ENCODE results near the gene WDR88. TPM values are rescaled to one million over a fixed set of nuclear protein-coding genes. Genes with fewer than 3 reads are reported as not detected.

WDR88 gene
- total and polyA plus RNA-seq, 2 of the 4 experiments (the other 2 are of a cell fraction), result not detected

DNA sequence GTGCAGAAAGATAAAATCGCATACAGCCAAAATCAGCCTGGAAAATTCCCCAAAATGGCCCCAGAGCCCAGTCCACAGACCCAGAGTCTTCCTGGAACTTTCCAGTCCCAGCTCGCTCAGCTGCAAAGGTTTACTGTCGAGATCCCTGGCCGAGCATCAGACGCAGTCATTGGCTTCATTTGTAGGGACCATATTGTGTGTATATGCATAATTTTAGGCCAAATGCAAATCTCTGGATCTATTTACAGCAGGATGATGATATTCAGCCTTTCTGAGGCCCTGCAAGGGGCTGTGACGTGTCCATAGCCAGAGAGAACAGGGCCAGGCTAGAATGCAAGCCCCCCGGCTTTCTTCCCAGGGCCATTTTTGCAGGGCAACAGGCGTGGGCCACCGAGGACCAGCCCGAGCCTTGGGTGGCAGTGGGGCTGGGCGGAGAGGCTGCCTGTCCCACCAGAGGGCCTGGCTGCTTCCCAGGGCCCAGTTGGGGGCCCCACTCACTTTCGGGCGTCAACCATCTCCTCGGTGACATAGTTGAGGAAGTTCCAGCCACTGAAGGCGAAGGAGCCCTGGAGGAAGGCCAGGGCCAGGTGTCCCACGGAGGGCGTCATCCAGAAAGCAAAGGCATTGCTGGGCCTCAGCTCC is 80.0 kb downstream of the WDR88 start:
- no peak overlapping the region for H3K18ac ChIP-seq (ENCODE audit: low read depth, low read length)
- no peak overlapping the region for H3K14ac ChIP-seq (replicated peaks; ENCODE audit: low read depth, low read length)
- BruUV-seq (replicated peaks), result no TSS peak
- no peaks in the 10 kb centered on the region for H3K9me3 ChIP-seq (ENCODE audit: control insufficient read depth, insufficient read depth, low read length)
- H3K4me1 ChIP-seq (ENCODE audit: control insufficient read depth, insufficient read depth, low read length), result no peaks in the 10 kb centered on the region
- H4K5ac ChIP-seq (ENCODE audit: low read depth, low read length), result no peak overlapping the region
- H2BK120ac ChIP-seq (ENCODE audit: low read depth, low read length), result no peak overlapping the region
- H2AK9ac ChIP-seq (replicated peaks; ENCODE audit: low read depth, low read length, poor library complexity), result no peak overlapping the region
- no peak for DNase-seq
- H2BK20ac ChIP-seq (ENCODE audit: low read depth, low read length), result no peak overlapping the region
- ChIA-PET POLR2A (ENCODE audit: unreplicated experiment) (no interaction called here), CTCF (interaction anchor here (0.5 to 1.1 kb wide), 2 partner anchors 11 to 28 kb away, joined by 3 to 4 read pairs; no protein-coding TSS in a partner anchor)
- H2AK5ac ChIP-seq (ENCODE audit: low read depth, low read length), result no peak overlapping the region
- WGBS, 2 experiments (ENCODE audit: extremely low coverage in 2 of 2, insufficient read length in 1 of 2), result 64% methylated on average over 16 of the region's 17 CpGs; no CpG with 5 or more reads in 1 of the 2 experiments
- dilution Hi-C loops (cut with HindIII; ENCODE audit: low sequenced_read_pairs, unreplicated experiment) (no loop called here), intact Hi-C loops (cut with micrococcal nuclease) (no loop called here), in situ Hi-C loops (cut with MboI; ENCODE audit: low sequenced_read_pairs) (no loop called here)
- no peak overlapping the region for H2AFZ ChIP-seq (replicated peaks; ENCODE audit: low read length, poor library complexity)
- no peak overlapping the region for H3K23ac ChIP-seq (ENCODE audit: low read depth, low read length)
- no peaks in the 10 kb centered on the region for H4K20me1 ChIP-seq (ENCODE audit: insufficient read depth, low read length)
- H3K36me3 ChIP-seq (ENCODE audit: control insufficient read depth, insufficient read depth, low read length), result no peaks in the 10 kb centered on the region; the same call in 1 of the 2 replicates
- H3K4ac ChIP-seq (ENCODE audit: low read depth, low read length), result no peak overlapping the region
- H4K91ac ChIP-seq (ENCODE audit: insufficient read depth, low read depth, low read length), result no peak overlapping the region
- TF ChIP-seq MXI1 (IDR thresholded peaks at IDR 0.05; ENCODE audit: borderline replicate concordance, low read depth, low read length) (no peak), BHLHE40 (IDR thresholded peaks at IDR 0.05; ENCODE audit: low read depth, low read length) (no peak), ELK1 (IDR thresholded peaks at IDR 0.05; ENCODE audit: borderline replicate concordance, low read depth, low read length) (no peak), SMC3 (IDR thresholded peaks at IDR 0.05; ENCODE audit: low read depth, low read length) (no peak), RAD21 (IDR thresholded peaks at IDR 0.05; ENCODE audit: low read length) (no peak), MAZ (IDR thresholded peaks at IDR 0.05; ENCODE audit: borderline replicate concordance, low read depth, low read length) (no peak), RFX5 (IDR thresholded peaks at IDR 0.05; ENCODE audit: low read depth, low read length) (no peak), CTCF (conservative IDR thresholded peaks at IDR 0.05; ENCODE audit: low read depth, low read length) (no peak), CHD1 (IDR thresholded peaks at IDR 0.05; ENCODE audit: low read depth, low read length) (no peak), USF2 (IDR thresholded peaks at IDR 0.05; ENCODE audit: low read depth, low read length) (no peak), FOS (IDR thresholded peaks at IDR 0.05; ENCODE audit: low read depth, low read length) (no peak), POLR2A (IDR thresholded peaks at IDR 0.05; ENCODE audit: low read depth, low read length) (no peak), MAFK (IDR thresholded peaks at IDR 0.05; ENCODE audit: low read depth, low read length) (no peak), CEBPB (IDR thresholded peaks at IDR 0.05; ENCODE audit: low read depth, low read length) (no peak), RCOR1 (IDR thresholded peaks at IDR 0.05; ENCODE audit: insufficient replicate concordance, low read length) (no peak), NFE2L2 (IDR thresholded peaks at IDR 0.05; ENCODE audit: low read depth, low read length) (no peak)
- H3K4me3 ChIP-seq (ENCODE audit: insufficient read depth, low read depth, low read length), result no peak overlapping the region
- ATAC-seq (ENCODE audit: low read depth), result no peak
- H3K9me1 ChIP-seq (ENCODE audit: insufficient read depth, low read length), result no peaks in the 10 kb centered on the region
- H2BK5ac ChIP-seq (ENCODE audit: low read depth, low read length, poor library complexity, severe bottlenecking), result no peak overlapping the region
- H3K9ac ChIP-seq (ENCODE audit: low read depth, low read length), result no peak overlapping the region
- peaks cover 4% of the 10 kb centered on the region; the same call in 1 of the 2 replicates for H3K27me3 ChIP-seq (ENCODE audit: control insufficient read depth, insufficient read depth, low read length)
- no peak overlapping the region for H2BK15ac ChIP-seq (ENCODE audit: low read depth, low read length)
- H3K4me2 ChIP-seq (ENCODE audit: low read depth, low read length), result no peak overlapping the region
- no peaks in the 10 kb centered on the region for H3K79me1 ChIP-seq (ENCODE audit: low read depth in 1 of 2, low read length in 2 of 2)
- H3K27ac ChIP-seq (ENCODE audit: insufficient read depth, low read length), result no peak overlapping the region
- H3K56ac ChIP-seq (ENCODE audit: extremely low read depth, insufficient read depth, low read length), result no peak overlapping the region
- H4K8ac ChIP-seq (ENCODE audit: low read depth in 2 of 2, low read length in 2 of 2), result no peak overlapping the region

Data from IMR-90 (cell line).